SK-N-MC (cell line): Measurements from ENCODE around the gene ABCG1.
"Not testable (repeated sequence)": the region's sequence is repeated elsewhere in the genome, so short reads cannot be mapped to it uniquely, and the experiment has no call there.

Source experiments
- DNase-seq: peaks from one replicate; pipeline ENCODE4 v3.0.0-alpha.2; 2011; ENCODE audit warnings: low read depth, low spot score
- H3K27ac ChIP-seq: fragments of 200-600 bp; sonication (generic); 2 replicates; pipeline ENCODE4 v1.5.1; 2016; ENCODE audit warnings: mixed run types
- H3K36me3 ChIP-seq: fragments of 200-600 bp; sonication (generic); 2 replicates; pipeline ENCODE4 v1.6.1; 2017; ENCODE audit warnings: antibody characterized with exemption, low read length, mixed read lengths; ENCODE audit not compliant: insufficient read depth
- H3K4me3 ChIP-seq: fragments of 200-600 bp; sonication (generic); 2 replicates; pipeline ENCODE4 v1.5.1; 2016
- H3K9ac ChIP-seq: fragments of 200-600 bp; sonication (generic); 2 replicates; pipeline ENCODE4 v1.8.0; 2017; ENCODE audit warnings: mixed run types, mixed read lengths; ENCODE audit not compliant: insufficient read length
- H3K9me3 ChIP-seq: fragments of 200-600 bp; sonication (generic); 2 replicates; pipeline ENCODE4 v1.6.1; 2017; ENCODE audit warnings: low read depth, mild to moderate bottlenecking, antibody characterized with exemption, low read length, moderate library complexity, mixed read lengths
- EZH2 ChIP-seq: fragments of 200-600 bp; sonication (generic); IDR thresholded peaks from one replicate; pipeline ENCODE4 v1.6.1; 2017; ENCODE audit warnings: antibody characterized with exemption
- FOXP2 ChIP-seq: optimal IDR thresholded peaks from 2 replicates; pipeline ENCODE3; 2011; ENCODE audit warnings: mild to moderate bottlenecking, moderate library complexity; ENCODE audit not compliant: insufficient read depth; ENCODE audit errors: extremely low read length, control extremely low read depth
- POLR2AphosphoS5 ChIP-seq: IDR thresholded peaks from 2 replicates; pipeline ENCODE4 v1.6.1; 2012; ENCODE audit warnings: mild to moderate bottlenecking, low read depth, low read length, borderline replicate concordance

Gene ABCG1

GRCh38 chr21:42179316-42179715 is 39.6 kb upstream of the ABCG1 start:
- Histone ChIP-seq H3K4me3 (no peak overlapping the region), H3K9me3 (no peaks in the 10 kb centered on the region), H3K36me3 (no peaks in the 10 kb centered on the region), H3K9ac (no peak overlapping the region), H3K27ac (no peak overlapping the region)
- no peak for TF ChIP-seq POLR2AphosphoS5
- TF ChIP-seq EZH2 = no peak
- TF ChIP-seq FOXP2 = no peak
- no peak for DNase-seq

- not testable (repeated sequence) for H3K9ac ChIP-seq, H3K9me3 ChIP-seq, H3K4me3 ChIP-seq, H3K36me3 ChIP-seq, H3K27ac ChIP-seq, DNase-seq
These were observed 38.9 kb upstream of the ABCG1 start for GRCh38 chr21:42180001-42180400.

- TF ChIP-seq EZH2 (no peak), POLR2AphosphoS5 (no peak), FOXP2 (no peak)
- H3K4me3 ChIP-seq = no peak overlapping the region
- H3K27ac ChIP-seq = no peak overlapping the region
- H3K36me3 ChIP-seq = no peaks in the 10 kb centered on the region
- no peak for DNase-seq
- H3K9ac ChIP-seq = no peak overlapping the region
- H3K9me3 ChIP-seq = no peaks in the 10 kb centered on the region
These were observed 36.1 kb upstream of the ABCG1 start for GRCh38 chr21:42182713-42183371.

- Histone ChIP-seq H3K36me3 (no peaks in the 10 kb centered on the region), H3K9ac (no peak overlapping the region), H3K27ac (no peak overlapping the region), H3K4me3 (no peak overlapping the region), H3K9me3 (no peaks in the 10 kb centered on the region)
- no peak for DNase-seq
- TF ChIP-seq EZH2 (no peak), FOXP2 (no peak), POLR2AphosphoS5 (no peak)
These were observed 35.3 kb upstream of the ABCG1 start for GRCh38 chr21:42183374-42184266.

- TF ChIP-seq EZH2 (no peak), POLR2AphosphoS5 (no peak), FOXP2 (no peak)
- Histone ChIP-seq H3K9me3 (no peaks in the 10 kb centered on the region), H3K36me3 (no peaks in the 10 kb centered on the region), H3K9ac (no peak overlapping the region), H3K27ac (no peak overlapping the region), H3K4me3 (no peak overlapping the region)
- no peak for DNase-seq
These were observed 32.3 kb upstream of the ABCG1 start for GRCh38 chr21:42186591-42186990.

GRCh38 chr21:42187976-42188653 is 30.8 kb upstream of the ABCG1 start:
- no peak overlapping the region for H3K4me3 ChIP-seq
- no peak overlapping the region for H3K9ac ChIP-seq
- H3K27ac ChIP-seq = 0 out of 2 replicates have a peak overlapping the region, but pooled peaks have one; percentile 23
- peak; percentile 16 for DNase-seq
- H3K36me3 ChIP-seq = no peaks in the 10 kb centered on the region
- TF ChIP-seq POLR2AphosphoS5 (no peak), FOXP2 (no peak), EZH2 (no peak)
- H3K9me3 ChIP-seq = no peaks in the 10 kb centered on the region

- Histone ChIP-seq H3K36me3 (no peaks in the 10 kb centered on the region), H3K9me3 (no peaks in the 10 kb centered on the region), H3K27ac (no peak overlapping the region), H3K4me3 (no peak overlapping the region), H3K9ac (no peak overlapping the region)
- DNase-seq = no peak
- no peak for TF ChIP-seq POLR2AphosphoS5
- TF ChIP-seq FOXP2 = no peak
- no peak for TF ChIP-seq EZH2
These were observed 30.3 kb upstream of the ABCG1 start for GRCh38 chr21:42188663-42189062.

GRCh38 chr21:42189431-42189830 is 29.5 kb upstream of the ABCG1 start:
- no peaks in the 10 kb centered on the region for H3K36me3 ChIP-seq
- H3K9ac ChIP-seq = no peak overlapping the region
- no peaks in the 10 kb centered on the region for H3K9me3 ChIP-seq
- no peak overlapping the region for H3K4me3 ChIP-seq
- TF ChIP-seq POLR2AphosphoS5 (no peak), FOXP2 (no peak), EZH2 (no peak)
- no peak for DNase-seq
- no peak overlapping the region for H3K27ac ChIP-seq
